Loucy (cell line): Measurements from ENCODE around the gene LEKR1.

ENCODE experiments used
- H2AFZ ChIP-seq: fragments of 200-600 bp; sonication (generic); 2 replicates; pipeline ENCODE4 v1.6.0; 2016; ENCODE audit warnings: antibody characterized with exemption, mild to moderate bottlenecking, low read length, moderate library complexity
- H3F3A ChIP-seq: fragments of 200-600 bp; 2 replicates; pipeline ENCODE4 v1.6.0; 2016; ENCODE audit warnings: antibody characterized with exemption, low read depth, mild to moderate bottlenecking
- H3K27me3 ChIP-seq: fragments of 200-600 bp; sonication (generic); 2 replicates; pipeline ENCODE4 v1.6.1; 2014; ENCODE audit warnings: low read length, mild to moderate bottlenecking; ENCODE audit not compliant: insufficient read depth, poor library complexity, severe bottlenecking
- H3K36me3 ChIP-seq: fragments of 200-600 bp; sonication (generic); 2 replicates; pipeline ENCODE4 v1.6.1; 2016; ENCODE audit warnings: low read length; ENCODE audit not compliant: insufficient read depth
- H3K4me1 ChIP-seq: fragments of 200-600 bp; sonication (generic); 2 replicates; pipeline ENCODE4 v1.5.1; 2014; ENCODE audit warnings: low read length, mild to moderate bottlenecking; ENCODE audit not compliant: insufficient read depth, poor library complexity, severe bottlenecking
- H3K4me2 ChIP-seq: fragments of 200-600 bp; sonication (generic); 2 replicates; pipeline ENCODE4 v1.6.0; 2014; ENCODE audit warnings: antibody characterized with exemption, low read length, low read depth, mild to moderate bottlenecking; ENCODE audit not compliant: poor library complexity, severe bottlenecking
- H3K4me3 ChIP-seq: fragments of 200-600 bp; sonication (generic); 2 replicates; pipeline ENCODE4 v1.5.1; 2014; ENCODE audit warnings: low read length, mild to moderate bottlenecking, mixed read lengths; ENCODE audit not compliant: poor library complexity, severe bottlenecking
- H3K79me2 ChIP-seq: fragments of 200-600 bp; sonication (generic); 2 replicates; pipeline ENCODE4 v1.6.1; 2014; ENCODE audit warnings: low read length; ENCODE audit not compliant: insufficient read depth
- H3K9ac ChIP-seq: fragments of 200-600 bp; sonication (generic); 2 replicates; pipeline ENCODE4 v1.6.0; 2014; ENCODE audit warnings: mild to moderate bottlenecking, low read depth, low read length, moderate library complexity; ENCODE audit not compliant: poor library complexity, severe bottlenecking
- H3K9me2 ChIP-seq: fragments of 200-600 bp; sonication (generic); replicated peaks from 2 replicates; pipeline ENCODE4 v1.6.1; 2016; ENCODE audit warnings: low read depth, low read length, mixed read lengths
- H3K9me3 ChIP-seq: fragments of 200-600 bp; sonication (generic); 2 replicates; pipeline ENCODE4 v1.6.1; 2014; ENCODE audit warnings: mild to moderate bottlenecking, antibody characterized with exemption, low read length, low read depth; ENCODE audit not compliant: insufficient read depth
- H4K20me1 ChIP-seq: fragments of 200-600 bp; sonication (generic); 2 replicates; pipeline ENCODE4 v1.6.0; 2014; ENCODE audit warnings: antibody characterized with exemption, low read length, mild to moderate bottlenecking; ENCODE audit not compliant: insufficient read depth, poor library complexity, severe bottlenecking
- EZH2phosphoT487 ChIP-seq: fragments of 200-600 bp; IDR thresholded peaks from 2 replicates; pipeline ENCODE4 v1.6.1; 2018; ENCODE audit warnings: antibody characterized with exemption, mild to moderate bottlenecking, moderate library complexity, borderline replicate concordance
- TF ChIP-seq, protein P1 (sequence below): fragments of 200-600 bp; sonication (generic); conservative IDR thresholded peaks from 2 replicates; pipeline ENCODE4 v1.5.1; 2014; ENCODE audit warnings: mild to moderate bottlenecking, antibody characterized with exemption, low read length

The LEKR1 gene

DNA sequence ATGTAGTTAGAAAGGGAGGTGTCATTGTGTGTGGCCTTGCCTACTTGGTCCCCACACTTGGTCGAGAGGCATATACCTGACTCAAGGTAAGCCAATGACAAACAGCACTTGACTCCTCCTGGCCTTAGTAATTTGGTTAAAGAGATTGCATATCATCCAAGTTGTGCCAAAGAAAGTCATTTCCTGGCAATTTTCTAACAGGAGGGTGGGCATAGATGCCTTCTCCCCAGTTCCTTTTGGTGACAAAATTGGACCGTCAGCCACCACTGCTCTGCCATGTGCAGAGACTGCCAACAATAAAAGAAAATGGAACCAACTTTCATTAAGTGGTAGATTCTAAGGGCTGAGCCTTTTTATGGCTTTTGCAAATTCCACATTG, 7.9 kb upstream of the LEKR1 start:
- no peak overlapping the region for H3K4me3 ChIP-seq

DNA sequence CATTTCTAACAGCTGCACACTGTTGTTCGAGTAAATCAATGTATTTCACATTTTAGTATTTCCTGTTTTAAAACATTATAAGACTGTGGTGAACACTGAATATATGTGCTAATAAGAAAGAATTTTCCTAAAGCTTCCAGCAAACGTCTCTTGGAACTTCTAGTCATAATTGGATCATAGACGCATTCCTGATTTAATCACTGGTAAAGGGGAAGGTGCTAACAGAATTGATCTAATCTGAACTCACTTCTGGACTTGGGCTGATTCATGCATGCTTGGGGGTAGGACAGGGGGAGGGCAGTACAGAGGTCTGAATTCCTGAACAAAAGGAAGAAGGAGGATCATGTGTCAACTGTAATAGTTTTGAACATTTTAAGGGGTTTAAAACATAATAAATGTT, 7.3 kb upstream of the LEKR1 start:
- H3K4me2 ChIP-seq = no peak overlapping the region
- H3K9me3 ChIP-seq = no peaks in the 10 kb centered on the region
- no peaks in the 10 kb centered on the region for H3K79me2 ChIP-seq
- H3K4me1 ChIP-seq = no peaks in the 10 kb centered on the region
- no peak overlapping the region for H3K4me3 ChIP-seq
- H3F3A ChIP-seq = no peaks in the 10 kb centered on the region
- no peak overlapping the region for H3K9ac ChIP-seq
- H3K9me2 ChIP-seq = no peaks in the 10 kb centered on the region
- H3K27me3 ChIP-seq = no peaks in the 10 kb centered on the region
- no peak for TF ChIP-seq EZH2phosphoT487
- TF ChIP-seq, protein P1, sequence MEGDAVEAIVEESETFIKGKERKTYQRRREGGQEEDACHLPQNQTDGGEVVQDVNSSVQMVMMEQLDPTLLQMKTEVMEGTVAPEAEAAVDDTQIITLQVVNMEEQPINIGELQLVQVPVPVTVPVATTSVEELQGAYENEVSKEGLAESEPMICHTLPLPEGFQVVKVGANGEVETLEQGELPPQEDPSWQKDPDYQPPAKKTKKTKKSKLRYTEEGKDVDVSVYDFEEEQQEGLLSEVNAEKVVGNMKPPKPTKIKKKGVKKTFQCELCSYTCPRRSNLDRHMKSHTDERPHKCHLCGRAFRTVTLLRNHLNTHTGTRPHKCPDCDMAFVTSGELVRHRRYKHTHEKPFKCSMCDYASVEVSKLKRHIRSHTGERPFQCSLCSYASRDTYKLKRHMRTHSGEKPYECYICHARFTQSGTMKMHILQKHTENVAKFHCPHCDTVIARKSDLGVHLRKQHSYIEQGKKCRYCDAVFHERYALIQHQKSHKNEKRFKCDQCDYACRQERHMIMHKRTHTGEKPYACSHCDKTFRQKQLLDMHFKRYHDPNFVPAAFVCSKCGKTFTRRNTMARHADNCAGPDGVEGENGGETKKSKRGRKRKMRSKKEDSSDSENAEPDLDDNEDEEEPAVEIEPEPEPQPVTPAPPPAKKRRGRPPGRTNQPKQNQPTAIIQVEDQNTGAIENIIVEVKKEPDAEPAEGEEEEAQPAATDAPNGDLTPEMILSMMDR = no peak
- H4K20me1 ChIP-seq = no peaks in the 10 kb centered on the region
- no peaks in the 10 kb centered on the region for H3K36me3 ChIP-seq
- H2AFZ ChIP-seq = no peak overlapping the region

More for the DNA sequence above, 7.9 kb upstream of the LEKR1 start:
- TF ChIP-seq EZH2phosphoT487 = no peak
- TF ChIP-seq, protein P1 = no peak
- Histone ChIP-seq H3K36me3 (no peaks in the 10 kb centered on the region), H3K4me2 (no peak overlapping the region), H4K20me1 (no peaks in the 10 kb centered on the region), H3K9me2 (no peaks in the 10 kb centered on the region), H2AFZ (no peak overlapping the region), H3K27me3 (no peaks in the 10 kb centered on the region), H3F3A (no peaks in the 10 kb centered on the region), H3K79me2 (no peaks in the 10 kb centered on the region), H3K9me3 (no peaks in the 10 kb centered on the region), H3K9ac (no peak overlapping the region), H3K4me1 (no peaks in the 10 kb centered on the region)

DNA sequence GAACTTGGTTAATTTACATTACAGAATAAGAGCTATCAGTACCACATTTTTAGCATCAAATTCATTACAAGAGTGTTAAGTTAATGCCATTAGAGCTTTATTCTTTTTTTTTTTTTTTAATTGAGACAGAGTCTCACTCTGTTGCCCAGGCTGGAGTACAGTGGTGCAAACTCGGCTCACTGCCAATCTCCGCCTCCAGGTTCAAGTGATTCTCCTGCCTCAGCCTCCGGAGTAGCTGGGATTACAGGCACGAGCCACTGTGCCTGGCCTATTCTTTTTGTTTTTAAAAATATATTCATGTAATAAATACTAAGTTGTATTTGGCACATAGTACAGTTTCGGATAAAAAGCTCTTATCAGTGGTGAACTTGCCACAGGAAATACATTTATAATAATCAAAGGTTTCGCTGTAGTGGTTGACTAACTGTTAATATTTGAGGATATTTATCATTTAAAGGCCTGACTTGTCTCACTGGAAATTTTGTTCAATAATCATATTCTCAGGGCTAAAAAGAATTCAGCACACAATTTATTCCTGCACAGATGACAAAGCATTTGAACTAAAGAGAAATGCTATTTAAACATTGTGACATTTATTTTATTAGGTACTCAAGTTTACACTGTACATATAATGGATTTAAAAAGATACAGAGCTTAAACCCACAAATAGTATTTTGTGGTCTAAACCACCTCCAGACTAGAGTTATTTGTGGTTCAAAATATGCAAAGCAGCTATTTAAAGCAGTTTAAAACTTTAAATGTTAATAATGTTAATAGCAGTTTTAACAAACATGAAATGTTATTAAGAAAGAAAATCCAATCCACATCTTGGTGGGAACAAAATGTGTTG, 6.1 kb upstream of the LEKR1 start:
- no peaks in the 10 kb centered on the region for H3K36me3 ChIP-seq
- H3K4me1 ChIP-seq = no peaks in the 10 kb centered on the region
- no peaks in the 10 kb centered on the region for H3F3A ChIP-seq
- H3K4me2 ChIP-seq = no peak overlapping the region
- no peak overlapping the region for H2AFZ ChIP-seq
- H3K9ac ChIP-seq = no peak overlapping the region
- H3K9me3 ChIP-seq = no peaks in the 10 kb centered on the region
- no peaks in the 10 kb centered on the region for H3K27me3 ChIP-seq
- TF ChIP-seq, protein P1 = no peak
- TF ChIP-seq EZH2phosphoT487 = no peak
- H4K20me1 ChIP-seq = no peaks in the 10 kb centered on the region
- H3K9me2 ChIP-seq = no peaks in the 10 kb centered on the region
- no peaks in the 10 kb centered on the region for H3K79me2 ChIP-seq
- no peak overlapping the region for H3K4me3 ChIP-seq
